Body of pancreas (tissue), 4 donors: ENCODE data around the gene CHST10.

Source experiments
- CTCF ChIP-seq, 7 experiments: fragments of 450-650 bp in 4 of 7; fragments of 200-600 bp in 3 of 7; sonication (generic) in 3 of 7; IDR thresholded peaks; one replicate each; pipeline ENCODE4 v1.5.1; 2016 to 2019; ENCODE audit warnings: antibody characterized with exemption in 7 of 7
- POLR2A ChIP-seq, 3 donors: fragments of 450-650 bp; IDR thresholded peaks; one replicate each; pipeline ENCODE4 v1.6.1; 2016; ENCODE audit warnings: antibody characterized with exemption in 3 of 3, mild to moderate bottlenecking in 2 of 3

GRCh38 chr2:100344433-100344832 lies 73.0 kb downstream of the CHST10 start:
- no peak for TF ChIP-seq CTCF (IDR thresholded peaks at IDR 0.05)
- no peak for TF ChIP-seq POLR2A (IDR thresholded peaks at IDR 0.05)
